HG02884 (cell line): ENCODE measurements around the gene SOCS6.
"Not testable (repeated sequence)": the region's sequence is repeated elsewhere in the genome, so short reads cannot be mapped to it uniquely, and the experiment has no call there.

Source experiments
- ATAC-seq: cut with Tn5 transposase; IDR thresholded peaks from one replicate; pipeline ENCODE4 v1.9.1; 2021; ENCODE audit warnings: mild to moderate bottlenecking, moderate library complexity; ENCODE audit not compliant: unreplicated experiment

SOCS6 gene

DNA sequence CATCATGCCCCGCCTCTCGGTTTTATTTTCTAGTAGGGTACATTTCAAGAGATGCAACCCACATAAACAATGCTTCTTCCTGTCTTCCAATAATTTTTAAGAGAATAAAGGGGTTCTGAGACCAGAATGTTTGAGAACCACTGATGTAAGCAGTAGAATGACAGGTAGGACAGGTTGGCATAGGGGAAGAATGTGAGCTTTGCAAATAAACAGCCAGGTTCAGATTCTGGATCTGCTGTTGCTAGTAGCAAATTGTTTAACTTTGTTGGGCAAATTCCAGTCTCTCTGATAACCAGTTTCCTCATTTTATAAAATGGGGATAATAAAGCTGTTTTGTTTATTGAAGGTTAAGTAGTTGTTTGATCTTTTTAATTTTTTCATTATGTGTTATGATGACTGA, 32.8 kb downstream of the SOCS6 start:
- ATAC-seq = no peak

DNA sequence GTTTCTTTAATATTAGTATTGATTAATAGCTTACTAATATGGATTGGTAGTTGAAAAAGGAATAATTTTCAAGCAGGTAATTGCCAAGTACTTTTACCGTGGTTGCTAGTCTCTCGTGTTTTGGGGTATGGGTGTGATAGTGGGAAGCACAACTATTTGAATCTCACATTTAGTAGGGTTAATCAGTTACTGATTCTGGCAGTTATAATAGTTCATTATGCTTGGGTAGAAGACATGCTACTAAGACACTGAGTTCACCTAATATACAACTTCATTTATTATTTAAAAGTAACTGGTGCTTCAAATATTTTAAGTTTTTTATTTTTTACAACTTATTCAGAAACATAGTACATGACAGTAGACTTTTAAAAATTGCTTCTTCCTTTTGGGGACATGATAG, 33.5 kb downstream of the SOCS6 start:
- ATAC-seq = no peak

DNA sequence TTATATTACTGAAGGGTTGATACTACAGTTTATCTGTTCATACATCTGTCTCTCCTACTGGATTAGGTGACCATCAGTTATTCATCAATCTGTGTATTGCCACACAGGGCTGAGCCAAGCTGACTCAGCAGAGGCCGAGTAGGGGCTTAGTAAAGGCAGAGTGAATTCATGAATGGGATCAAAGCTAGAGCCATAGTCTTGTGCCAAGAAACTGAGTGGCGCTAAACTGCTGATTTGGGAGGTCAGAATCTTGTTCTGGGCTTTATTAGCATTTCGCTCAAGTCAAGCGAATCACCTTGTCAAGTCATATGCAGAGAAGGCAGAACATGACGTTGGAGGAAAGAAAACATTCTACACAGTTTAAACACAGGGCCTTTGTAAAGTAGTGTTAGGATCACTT, 34.1 kb downstream of the SOCS6 start:
- no peak for ATAC-seq

- ATAC-seq = no peak
Observed at GRCh38 chr18:70324897-70325296, 36.1 kb downstream of the SOCS6 start.

DNA sequence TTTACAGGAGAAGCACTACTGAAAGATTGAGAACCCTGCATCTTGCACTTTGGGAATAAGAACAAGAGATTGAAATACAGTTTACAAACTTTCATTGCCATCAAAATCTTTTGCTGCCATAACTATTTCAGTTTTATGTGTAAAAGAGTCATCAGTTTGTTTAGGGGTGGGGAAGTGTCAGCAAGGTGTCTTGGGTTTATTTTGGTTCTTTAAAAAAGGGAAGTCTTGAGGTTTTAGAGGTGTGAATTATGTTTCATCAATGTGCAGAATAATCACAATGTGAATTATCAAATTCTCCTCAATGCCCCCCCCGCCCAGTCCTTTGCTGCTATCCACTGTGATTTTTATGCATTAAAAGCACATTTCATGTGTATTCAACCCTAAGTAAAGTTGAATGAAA, 37.4 kb downstream of the SOCS6 start:
- ATAC-seq = no peak

DNA sequence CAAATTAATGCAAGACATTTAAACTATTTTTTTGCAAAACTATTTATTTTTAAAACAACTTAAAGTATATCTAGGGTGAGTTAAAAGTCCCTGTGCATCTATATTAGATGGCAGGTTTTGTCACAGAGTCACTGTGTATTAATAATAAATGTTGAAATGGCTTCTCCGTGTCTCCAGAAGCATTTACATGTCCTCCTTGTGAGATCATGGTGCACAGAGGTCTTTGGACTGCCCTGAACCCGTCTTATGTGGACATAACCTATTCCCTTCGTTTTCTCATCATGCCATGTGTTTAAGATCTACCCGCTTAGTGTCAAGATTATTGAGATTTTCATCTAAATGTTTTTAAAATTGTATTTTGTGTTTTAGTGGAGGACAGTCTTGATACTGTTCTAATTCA, 39.3 kb downstream of the SOCS6 start:
- no peak for ATAC-seq

DNA sequence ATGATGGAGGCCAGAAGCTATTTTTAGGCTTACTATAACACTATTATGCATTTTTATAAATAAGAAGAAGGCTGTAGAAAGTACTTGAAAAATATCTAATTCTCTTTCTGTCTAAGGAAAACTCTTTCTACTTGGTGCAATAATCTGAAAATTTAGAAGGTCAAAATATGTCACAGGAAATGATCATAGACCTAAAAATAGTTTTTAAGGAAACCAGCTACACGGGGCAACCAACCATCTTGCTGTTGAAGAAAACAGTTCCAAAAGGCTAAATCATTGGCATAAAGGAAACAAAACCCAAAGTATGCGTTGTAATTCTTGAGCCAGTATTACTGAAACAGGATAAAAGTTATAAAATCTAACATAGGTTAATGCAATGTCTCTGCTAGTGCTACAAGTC, 40.2 kb downstream of the SOCS6 start:
- ATAC-seq = no peak

DNA sequence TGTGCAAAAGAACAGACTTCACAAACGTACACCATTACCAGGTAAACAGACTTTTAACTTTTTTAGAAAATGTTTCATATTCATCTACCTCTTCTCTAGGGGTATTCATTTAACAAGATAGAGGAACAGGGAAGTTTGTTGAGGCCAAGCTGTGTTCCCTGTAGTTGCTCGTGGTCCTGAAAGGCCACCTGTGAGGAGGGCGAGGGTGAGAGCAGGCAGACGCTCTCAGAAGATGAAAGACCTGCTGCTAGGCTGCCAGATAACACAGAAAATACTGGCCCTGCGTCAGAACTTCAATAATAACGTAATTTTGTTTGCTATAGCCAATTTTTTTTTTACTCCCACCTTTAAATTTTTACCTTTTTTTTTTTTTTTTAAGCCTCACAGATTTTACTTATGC, 42.0 kb downstream of the SOCS6 start:
- ATAC-seq = no peak

- no peak for ATAC-seq
Observed at GRCh38 chr18:70331456-70332097, 42.7 kb downstream of the SOCS6 start.

GRCh38 chr18:70332694-70333093, 43.8 kb downstream of the SOCS6 start:
- ATAC-seq = no peak

- no peak for ATAC-seq
Observed at GRCh38 chr18:70333316-70333715, 44.5 kb downstream of the SOCS6 start.

- ATAC-seq = no peak
Observed at GRCh38 chr18:70333757-70334156, 44.9 kb downstream of the SOCS6 start.

GRCh38 chr18:70334264-70334663, 45.4 kb downstream of the SOCS6 start:
- ATAC-seq = no peak

GRCh38 chr18:70334728-70335329, 46.0 kb downstream of the SOCS6 start:
- ATAC-seq = no peak

- no peak for ATAC-seq
Observed at GRCh38 chr18:70335892-70336726, 47.3 kb downstream of the SOCS6 start.

- ATAC-seq = peak; percentile 61
Observed at GRCh38 chr18:70337139-70337972, 48.5 kb downstream of the SOCS6 start.

- ATAC-seq = no peak
Observed at GRCh38 chr18:70338890-70339289, 50.0 kb downstream of the SOCS6 start.

DNA sequence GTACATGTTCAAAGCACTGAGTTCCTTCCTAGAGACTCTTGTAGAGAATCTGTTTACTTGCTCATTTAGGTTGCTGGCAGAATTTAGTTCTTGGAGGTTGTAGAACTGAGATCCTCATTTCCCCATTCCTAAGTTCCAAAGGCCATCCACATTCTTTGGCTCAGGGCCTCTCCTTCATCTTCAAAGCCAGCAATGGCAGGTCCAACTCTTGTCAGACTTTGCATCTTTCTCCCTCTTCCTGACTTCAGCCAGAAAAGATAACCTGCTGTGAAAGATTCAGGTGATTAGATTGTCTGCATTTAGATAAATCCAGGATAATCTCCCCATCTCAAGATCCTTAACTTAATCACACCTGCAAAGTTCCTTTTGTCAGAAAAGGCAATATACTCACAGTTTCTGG, 51.1 kb downstream of the SOCS6 start:
- ATAC-seq = no peak

DNA sequence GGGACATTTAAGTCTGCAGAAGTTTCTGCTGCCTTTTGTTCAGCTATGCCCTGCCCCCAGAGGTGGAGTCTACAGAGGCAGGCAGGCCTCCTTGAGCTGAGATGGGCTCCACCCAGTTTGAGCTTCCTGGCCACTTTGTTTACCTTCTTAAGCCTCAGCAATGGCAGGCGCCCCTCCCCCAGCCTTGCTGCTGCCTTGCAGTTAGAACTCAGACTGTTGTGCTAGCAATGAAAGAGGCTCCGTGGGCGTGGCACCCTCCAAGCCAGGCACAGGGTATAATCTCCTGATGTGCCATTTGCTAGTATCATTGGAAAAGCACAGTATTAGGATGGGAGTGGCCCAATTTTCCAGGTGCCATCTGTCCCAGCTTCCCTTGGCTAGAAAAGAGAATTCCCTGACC, 59.6 kb downstream of the SOCS6 start:
- ATAC-seq = not testable (repeated sequence)

GRCh38 chr18:70349316-70349715, 60.5 kb downstream of the SOCS6 start:
- no peak for ATAC-seq

DNA sequence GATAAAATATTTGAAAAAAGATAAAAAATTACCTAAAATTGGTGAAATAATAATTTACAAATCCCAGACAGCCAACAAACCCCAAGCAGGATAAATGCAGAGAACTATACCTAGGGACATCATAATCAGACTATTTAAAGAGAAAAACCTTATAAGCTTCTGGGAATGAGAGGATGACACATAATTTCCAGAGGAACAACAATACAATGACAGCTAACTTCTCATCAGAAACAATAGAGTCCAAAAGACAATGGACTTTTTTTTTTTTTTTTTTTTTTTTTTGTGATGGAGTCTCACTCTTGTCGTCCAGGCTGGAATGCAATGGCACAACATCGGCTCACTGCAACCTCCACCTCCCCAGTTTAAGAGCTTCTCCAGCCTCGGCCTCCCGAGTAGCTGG, 65.2 kb downstream of the SOCS6 start:
- ATAC-seq = no peak
